ENCODE results near the gene SLC35F6.

SLC35F6 gene

DNA sequence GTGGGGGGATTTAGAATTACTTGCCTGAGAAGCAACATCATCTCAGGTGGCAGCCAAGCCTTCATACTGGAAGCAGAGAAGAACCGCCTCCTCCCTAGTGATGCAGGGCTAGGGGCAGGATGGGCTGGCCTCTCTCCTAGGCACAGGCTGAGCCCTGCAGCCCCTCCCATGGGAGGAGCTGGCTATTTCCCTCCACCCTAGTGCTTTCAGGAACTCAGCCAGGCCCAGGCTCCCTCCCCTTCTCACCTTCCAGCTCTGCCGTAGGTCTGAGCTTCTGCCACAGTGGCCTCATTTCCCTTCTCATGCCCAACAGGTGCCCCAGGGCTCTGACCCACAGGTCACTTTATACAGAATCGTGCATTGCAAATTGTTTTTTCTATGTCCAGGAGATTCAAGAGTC lies 52.8 kb downstream of the SLC35F6 start:
- peak; percentile 26 for DNase-seq (ENCODE audit: low spot score)
- in situ Hi-C loops (cut with MboI; ENCODE audit: low sequenced_read_pairs, unreplicated experiment): no loop called here
- TF ChIP-seq, protein P1, sequence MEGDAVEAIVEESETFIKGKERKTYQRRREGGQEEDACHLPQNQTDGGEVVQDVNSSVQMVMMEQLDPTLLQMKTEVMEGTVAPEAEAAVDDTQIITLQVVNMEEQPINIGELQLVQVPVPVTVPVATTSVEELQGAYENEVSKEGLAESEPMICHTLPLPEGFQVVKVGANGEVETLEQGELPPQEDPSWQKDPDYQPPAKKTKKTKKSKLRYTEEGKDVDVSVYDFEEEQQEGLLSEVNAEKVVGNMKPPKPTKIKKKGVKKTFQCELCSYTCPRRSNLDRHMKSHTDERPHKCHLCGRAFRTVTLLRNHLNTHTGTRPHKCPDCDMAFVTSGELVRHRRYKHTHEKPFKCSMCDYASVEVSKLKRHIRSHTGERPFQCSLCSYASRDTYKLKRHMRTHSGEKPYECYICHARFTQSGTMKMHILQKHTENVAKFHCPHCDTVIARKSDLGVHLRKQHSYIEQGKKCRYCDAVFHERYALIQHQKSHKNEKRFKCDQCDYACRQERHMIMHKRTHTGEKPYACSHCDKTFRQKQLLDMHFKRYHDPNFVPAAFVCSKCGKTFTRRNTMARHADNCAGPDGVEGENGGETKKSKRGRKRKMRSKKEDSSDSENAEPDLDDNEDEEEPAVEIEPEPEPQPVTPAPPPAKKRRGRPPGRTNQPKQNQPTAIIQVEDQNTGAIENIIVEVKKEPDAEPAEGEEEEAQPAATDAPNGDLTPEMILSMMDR (IDR thresholded peaks at IDR 0.05; ENCODE audit: borderline replicate concordance, control extremely low read depth, extremely low read depth, insufficient read depth, missing control alignments): no peak

DNA sequence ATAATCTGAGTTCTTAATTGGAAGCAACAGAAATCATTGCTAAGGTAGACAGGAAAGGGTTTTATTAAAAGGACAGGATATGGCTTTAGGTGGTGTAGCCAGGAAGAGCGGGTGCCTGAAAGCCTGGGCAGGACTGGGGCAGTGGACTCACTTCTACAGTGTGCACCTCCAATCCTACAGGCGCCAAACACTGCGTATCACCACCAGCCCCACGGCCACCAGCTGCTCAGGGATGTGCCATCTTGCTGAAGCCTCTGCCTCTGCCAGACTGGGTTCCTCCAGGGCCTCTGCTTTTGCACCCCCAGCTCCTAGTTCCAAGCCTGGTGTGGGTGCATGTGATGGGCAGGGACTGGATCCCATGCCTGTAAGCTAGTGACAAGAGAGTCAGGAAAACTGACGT lies 54.2 kb downstream of the SLC35F6 start:
- in situ Hi-C loops (cut with MboI; ENCODE audit: low sequenced_read_pairs, unreplicated experiment): no loop called here
- DNase-seq (ENCODE audit: low spot score): no peak
- TF ChIP-seq, protein P1 (IDR thresholded peaks at IDR 0.05; ENCODE audit: borderline replicate concordance, control extremely low read depth, extremely low read depth, insufficient read depth, missing control alignments): no peak

DNA sequence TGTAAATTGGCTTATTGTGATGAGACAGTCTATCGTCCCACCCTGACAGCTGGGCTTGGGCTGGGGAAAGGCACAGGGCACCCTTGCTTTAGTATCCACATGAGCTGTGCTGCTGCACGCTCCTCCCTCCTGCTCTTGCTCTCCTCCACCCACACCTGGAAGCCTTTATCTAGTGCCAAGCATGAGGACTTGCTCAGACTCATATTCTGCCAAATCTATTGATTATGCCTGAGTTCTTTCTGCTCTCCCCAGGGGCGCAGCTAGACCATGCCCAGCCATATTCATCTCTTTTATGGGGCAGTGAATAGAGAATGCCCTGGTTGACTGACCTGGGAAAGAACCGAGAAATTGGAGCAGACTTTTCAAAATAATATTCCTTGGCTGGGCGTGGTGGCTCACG lies 54.9 kb downstream of the SLC35F6 start:
- no peak for DNase-seq (ENCODE audit: low spot score)
- TF ChIP-seq, protein P1 (IDR thresholded peaks at IDR 0.05; ENCODE audit: borderline replicate concordance, control extremely low read depth, extremely low read depth, insufficient read depth, missing control alignments): no peak
- in situ Hi-C loops (cut with MboI; ENCODE audit: low sequenced_read_pairs, unreplicated experiment): no loop called here

DNA sequence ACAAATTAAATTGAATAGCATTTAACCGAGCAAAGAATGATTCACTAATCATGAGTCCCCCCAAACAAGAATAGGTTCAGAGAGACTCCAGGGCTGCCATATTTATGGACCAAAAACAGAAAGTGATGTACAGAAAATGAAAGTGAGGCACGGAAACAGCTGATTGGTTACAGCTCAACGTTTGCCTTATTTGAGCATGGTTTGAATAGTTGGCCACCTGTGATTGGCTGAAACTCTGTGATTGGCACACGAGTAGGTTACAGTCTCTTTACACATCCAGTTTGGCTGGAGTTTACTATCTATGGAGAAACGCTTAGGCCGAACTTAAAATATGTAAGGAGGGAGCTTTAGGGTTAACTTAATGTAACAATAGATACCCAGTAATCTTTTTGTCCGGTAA lies 56.8 kb downstream of the SLC35F6 start:
- no peak for DNase-seq (ENCODE audit: low spot score)
- TF ChIP-seq, protein P1 (IDR thresholded peaks at IDR 0.05; ENCODE audit: borderline replicate concordance, control extremely low read depth, extremely low read depth, insufficient read depth, missing control alignments): no peak
- in situ Hi-C loops (cut with MboI; ENCODE audit: low sequenced_read_pairs, unreplicated experiment): no loop called here

DNA sequence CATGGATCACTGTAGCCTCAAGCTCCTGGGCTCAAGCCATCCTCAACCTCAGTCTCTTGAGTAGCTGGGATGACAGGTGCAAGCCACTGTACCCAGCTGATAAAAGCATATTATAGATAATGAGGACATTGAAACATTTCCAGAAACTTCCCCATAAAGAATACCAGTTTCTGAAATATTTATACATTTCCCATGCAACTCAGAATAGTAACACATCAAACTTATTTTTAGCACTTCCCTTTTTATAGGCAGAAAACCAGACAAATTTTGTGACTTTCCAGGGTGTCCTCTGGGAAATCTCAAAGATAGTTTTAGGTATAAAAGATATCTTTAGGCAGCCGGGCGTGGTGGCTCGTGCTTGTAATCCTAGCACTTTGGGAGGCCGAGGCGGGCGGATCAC lies 58.8 kb downstream of the SLC35F6 start:
- in situ Hi-C loops (cut with MboI; ENCODE audit: low sequenced_read_pairs, unreplicated experiment): no loop called here
- DNase-seq (ENCODE audit: low spot score): no peak
- TF ChIP-seq, protein P1 (IDR thresholded peaks at IDR 0.05; ENCODE audit: borderline replicate concordance, control extremely low read depth, extremely low read depth, insufficient read depth, missing control alignments): no peak
